HG02973 (cell line): ENCODE measurements around the gene KANSL3.
"Not testable (repeated sequence)": the region's sequence is repeated elsewhere in the genome, so short reads cannot be mapped to it uniquely, and the experiment has no call there.

Experiments
- ATAC-seq: cut with Tn5 transposase; IDR thresholded peaks from one replicate; pipeline ENCODE4 v1.9.1; 2021; ENCODE audit warnings: moderate library complexity; ENCODE audit not compliant: unreplicated experiment

The KANSL3 gene

DNA sequence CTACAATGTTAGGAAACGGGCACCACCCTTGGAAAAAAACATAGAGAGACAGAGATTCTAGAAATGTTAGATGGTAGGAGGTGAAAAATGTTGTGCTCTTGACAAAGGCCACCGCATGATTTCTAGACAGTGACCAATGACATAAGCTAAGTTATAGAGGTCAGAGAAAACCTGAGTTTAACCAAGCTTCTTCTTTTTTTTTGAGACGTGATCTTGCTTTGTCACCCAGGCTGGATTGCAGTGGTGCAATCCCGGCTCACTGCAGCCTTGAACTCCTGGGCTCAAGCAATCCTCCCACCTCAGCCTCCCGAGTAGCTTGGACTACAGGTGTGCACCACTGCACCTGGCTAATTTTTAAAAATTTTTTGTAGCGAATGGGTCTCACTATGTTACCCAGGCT is 17.4 kb upstream of the KANSL3 start:
- no peak for ATAC-seq

DNA sequence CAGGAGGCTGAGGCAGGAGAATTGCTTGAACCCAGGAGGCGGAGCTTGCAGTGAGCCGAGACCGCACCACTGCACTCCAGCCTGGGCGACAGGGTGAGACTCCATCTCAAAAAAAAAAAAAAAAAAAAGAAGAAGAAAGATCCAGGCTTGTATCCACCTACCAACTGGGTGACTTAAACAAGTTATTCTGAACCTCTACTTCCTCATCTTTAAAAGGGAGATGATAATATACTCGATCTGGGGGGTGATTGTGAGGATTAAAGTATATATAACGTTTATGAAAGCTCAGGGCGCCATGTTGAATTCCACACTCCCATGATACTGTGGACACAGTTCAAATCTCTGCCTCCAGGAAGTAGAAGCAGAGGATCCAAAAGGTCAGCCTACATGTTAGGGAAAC is 16.7 kb upstream of the KANSL3 start:
- ATAC-seq, result not testable (repeated sequence)

DNA sequence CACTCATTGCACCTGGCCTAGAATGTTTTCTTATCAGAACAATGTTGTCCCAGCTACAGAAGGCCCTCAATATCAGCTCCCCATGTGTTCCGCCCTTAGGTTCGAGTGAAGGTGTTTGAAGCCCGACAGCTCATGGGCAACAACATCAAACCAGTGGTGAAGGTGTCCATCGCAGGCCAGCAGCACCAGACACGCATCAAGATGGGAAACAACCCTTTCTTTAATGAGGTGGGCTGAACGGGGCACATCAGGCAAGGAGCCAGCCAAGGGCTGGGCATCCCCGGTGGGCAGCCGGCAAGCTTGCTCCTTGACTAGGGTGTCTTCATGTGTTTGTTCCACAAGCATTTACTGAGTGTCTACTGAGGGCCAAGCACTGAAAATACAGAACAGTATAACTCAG is 13.7 kb upstream of the KANSL3 start:
- no peak for ATAC-seq

DNA sequence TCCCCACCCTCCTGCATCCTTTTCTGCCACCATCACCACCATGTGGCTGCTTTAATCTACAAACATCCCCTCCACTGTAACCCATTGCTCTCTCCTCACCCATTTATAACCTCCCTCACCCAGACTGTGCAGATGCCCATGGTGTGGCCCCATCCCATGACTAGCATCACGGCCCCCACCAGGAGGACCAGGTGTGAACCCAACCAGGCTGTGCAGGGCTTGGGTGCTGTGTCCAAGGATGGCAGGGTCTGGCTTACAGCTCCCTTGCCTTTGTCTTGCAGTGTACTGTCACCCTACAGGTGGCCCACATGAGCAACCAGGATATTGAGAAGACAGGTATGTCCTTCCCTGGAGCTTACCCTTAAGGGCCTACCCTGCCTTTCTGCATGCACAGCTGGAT is 11.2 kb upstream of the KANSL3 start:
- ATAC-seq, result no peak

DNA sequence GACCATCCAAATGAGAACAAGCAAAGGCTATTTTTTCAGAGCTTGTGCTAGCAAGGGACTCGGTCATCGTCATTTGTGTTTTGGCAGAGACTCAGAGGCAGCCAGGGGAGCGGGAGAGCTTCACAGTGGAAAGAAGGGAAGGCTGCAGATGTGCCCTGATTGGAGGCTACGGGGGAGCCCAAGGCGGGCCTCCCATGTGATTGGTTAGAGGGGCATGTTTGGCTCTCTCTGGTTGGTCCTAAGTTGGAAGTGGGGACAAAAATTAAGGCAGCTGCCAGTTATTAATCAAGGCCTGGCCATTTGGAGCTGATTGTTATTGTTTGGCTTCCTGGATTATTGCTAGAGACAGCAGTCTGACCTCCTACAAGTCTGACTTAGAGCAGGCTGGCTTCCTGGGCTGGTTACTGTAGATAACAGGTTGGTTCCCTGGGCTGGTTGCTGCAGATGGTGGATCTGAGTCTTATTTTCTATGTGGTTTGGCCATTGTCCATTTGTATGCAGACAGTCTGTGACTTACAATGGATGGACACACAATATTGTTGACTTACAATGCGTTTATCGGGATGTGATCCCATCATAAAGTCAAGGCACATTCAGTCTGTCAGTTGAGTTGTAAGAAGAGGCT is 10.3 kb upstream of the KANSL3 start:
- no peak for ATAC-seq

- no peak for ATAC-seq
These were observed 9.6 kb upstream of the KANSL3 start for GRCh38 chr2:96647681-96648080.

DNA sequence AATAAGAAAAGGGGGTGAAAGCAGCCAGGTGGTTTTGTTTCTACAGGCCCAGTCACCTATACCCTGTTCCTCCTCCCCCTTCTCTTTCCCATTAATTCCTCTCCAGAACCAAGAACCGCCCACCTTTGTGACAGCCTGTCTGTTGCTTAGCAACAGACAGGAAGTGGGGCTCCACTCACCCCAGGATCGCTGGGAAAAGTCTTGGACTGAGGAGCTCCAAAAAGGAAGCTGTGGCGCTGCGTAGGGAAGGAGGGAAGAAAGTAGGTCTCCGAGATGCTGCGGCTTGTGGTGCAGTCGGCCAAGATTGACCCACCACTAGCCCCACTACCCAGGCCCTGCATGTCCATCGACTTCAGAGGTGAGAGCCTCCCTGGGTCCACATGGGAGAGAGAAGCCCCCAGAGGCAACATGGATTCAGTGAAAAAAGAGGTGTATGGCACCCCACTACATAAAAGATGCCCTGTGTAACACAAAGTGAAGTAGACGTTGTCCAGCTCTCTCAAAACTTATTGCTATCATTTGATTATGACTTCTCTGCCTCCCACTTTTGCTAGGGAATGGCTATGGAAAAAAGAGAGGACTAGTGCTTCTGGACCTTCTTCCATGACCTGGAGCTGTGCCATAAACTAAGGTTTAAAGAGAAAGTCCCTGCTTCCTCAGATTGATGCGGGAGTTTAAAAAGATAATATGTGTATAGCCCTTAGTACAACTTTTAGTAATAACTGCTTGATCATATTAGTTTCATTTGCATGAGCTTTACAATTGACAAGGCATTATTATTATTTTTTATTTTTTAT is 4.7 kb upstream of the KANSL3 start, which contains the start of gene FER1L5:
FER1L5 (plus strand) TSS at position 201 of the 797 bp plus-strand sequence; CDS start at position 274, 73 bp downstream.
- ATAC-seq, result no peak

DNA sequence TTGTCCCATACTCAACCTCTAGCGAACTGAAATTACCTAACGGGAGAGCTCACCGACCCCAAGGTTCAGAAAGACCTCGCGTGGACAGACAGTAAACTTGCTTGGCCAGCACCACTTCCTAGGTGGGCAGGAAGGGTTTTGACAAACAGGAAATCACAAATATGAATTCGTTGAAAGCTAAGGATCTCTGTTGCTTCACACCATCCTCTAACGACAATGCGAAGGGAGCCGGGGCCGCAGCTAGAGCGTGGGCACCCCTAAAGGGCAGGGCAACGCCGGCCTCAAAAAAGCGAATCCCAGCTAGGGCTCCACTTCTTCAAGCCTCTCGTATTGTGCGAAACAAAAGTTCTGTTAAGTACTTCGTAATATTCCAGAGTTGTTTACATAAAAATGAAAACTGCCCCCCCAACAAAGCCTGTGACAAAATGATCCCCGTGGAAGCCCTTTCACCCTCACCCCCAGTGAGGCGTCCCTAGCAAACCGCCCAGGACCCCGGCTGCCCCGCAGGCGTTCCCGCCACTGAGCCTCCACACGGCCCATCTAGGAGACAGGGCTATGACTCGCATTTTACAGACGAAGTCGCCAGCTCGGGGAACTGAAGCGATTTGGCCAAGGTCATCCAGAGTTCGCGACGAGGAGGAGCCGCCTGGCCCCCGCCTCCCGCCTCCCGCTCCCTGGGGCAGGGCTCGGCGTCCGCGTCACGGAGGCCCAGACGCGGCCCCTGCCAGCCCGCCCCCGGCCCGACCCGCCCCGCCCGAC is 548 bp downstream of the KANSL3 start:
- ATAC-seq, result peak; percentile 59

GRCh38 chr2:96636551-96637171 is 1.5 kb downstream of the KANSL3 start:
- no peak for ATAC-seq

DNA sequence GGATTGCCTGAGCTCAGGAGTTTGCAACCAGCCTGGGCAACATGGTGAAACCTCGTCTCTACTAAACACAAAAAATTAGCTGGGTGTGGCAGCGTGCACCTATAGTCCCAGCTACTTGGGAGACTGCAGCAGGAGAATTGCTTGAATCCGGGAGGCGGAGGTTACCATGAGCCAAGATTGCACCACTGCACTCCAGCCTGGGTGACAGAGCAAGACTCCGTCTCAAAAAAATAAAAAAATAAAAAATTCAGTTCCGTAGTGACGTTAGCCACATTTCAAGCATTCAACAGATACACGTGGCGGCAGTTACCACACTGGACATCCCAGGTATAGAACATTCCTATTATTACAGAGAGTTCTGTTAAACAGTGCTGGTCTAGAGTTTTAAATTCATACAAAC is 4.5 kb downstream of the KANSL3 start:
- no peak for ATAC-seq

- no peak for ATAC-seq
These were observed 6.2 kb downstream of the KANSL3 start for GRCh38 chr2:96631804-96632435.

- no peak for ATAC-seq
These were observed 11.6 kb downstream of the KANSL3 start for GRCh38 chr2:96626553-96626942.

DNA sequence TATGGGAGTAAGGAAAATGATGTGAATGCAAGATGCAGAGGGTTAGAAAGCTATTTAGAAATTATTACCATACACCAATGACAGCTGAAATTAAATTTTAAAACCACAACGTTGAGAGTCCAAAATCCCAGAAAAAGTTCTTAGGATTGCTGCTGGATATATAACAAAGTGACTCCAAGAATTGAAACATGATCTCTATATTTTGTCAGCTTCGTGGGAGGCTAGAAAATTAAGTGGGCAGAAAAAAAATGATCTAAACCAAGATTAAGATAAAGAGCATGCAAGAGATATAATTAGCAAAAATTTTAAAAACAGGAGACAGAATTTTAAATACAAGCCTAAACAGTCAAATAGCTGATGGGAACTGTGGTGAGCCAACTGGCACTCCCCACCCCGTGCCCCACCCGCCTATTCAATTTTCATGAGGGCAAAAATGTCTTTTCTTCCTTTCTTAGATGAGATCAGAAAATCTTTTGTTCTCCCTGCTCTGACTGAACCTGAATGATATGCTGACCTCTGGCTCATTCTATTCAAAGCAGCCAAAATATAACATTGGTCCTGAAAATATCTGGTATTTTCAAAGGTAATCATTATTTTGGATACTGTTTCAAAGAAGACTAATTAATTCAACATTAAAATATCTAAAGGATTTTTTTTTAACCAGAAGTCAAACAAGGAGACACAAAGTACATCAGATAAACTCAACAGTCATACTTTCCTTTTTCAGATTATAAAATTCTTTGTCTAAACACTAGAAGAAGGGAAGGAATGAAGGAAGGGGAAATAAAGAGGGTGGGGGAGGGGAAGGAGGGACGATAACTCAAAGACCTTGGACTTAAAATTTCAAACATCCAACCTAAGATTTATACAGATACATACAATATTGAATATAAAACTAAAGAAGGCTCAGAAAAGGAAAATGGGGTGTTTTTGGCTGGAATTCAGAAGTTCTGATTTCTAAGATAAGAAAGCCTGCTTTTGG is 12.2 kb downstream of the KANSL3 start:
- no peak for ATAC-seq

DNA sequence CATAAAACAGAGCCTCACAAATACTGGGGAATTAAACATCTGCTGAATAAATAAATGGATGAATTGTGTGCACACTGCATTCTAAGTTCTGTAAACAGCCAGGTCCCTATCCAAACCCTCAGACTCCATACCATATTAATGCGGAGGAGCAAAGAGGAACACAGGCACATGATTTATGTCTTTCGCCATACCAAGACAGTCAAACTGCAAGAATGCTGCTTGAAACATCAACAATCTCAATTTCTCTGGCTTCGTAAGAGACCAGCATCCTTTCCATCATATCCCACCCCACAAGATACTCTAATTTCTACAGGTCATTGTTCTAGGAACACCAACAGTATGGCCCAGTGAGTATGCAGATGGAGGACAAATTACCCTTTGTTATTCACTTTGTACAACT is 15.0 kb downstream of the KANSL3 start:
- ATAC-seq, result no peak

- ATAC-seq, result no peak
These were observed 15.6 kb downstream of the KANSL3 start for GRCh38 chr2:96622544-96622943.

DNA sequence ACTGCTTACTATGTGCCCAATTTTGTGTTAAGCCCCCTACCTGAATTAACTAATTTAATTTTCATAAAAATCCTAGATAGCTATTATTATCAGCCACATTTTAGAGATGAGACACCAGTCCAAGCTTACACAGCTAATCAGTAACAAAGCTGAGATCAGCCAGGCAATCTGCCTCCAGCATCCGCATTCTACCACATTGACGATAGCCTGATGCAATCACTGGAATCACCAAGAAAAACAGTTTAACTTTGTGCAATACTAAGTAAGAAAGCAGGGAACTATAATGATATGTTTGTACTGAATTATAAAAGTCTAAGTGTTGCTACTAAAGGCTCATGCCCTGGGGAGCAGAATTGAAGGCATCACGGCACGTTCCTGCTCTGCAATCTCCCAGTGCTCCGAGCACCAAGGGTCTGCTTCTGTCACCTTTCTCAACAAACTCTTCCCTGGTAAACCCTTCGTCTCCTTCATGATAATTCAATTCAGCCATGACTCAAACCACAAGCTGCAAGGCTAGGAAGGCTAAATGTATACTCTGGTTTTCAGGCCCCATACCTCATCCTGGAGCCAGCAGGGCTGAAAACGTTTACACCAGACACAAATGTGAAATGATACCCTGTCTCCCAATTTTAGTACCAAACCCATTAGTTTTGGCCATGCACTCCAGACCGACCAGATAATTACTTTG is 19.4 kb downstream of the KANSL3 start:
- no peak for ATAC-seq

DNA sequence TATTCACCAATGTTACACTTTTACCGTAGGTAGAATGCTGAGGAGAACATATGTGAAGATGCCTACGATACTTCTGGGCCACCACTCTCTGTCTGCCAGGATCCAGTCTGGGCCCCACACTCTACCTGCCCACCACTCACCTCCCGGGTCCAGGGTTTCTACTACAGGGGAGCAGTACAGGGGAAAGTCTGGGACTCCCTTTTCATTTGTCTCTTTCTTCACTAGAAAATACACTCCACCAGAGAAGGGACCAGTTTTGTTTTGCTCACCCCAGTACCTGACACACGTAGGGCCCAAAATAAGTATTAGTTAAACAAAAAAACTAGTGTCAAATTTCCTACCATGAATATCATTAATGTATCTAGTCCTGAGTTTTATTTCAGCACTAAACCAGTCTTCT is 21.1 kb downstream of the KANSL3 start:
- no peak for ATAC-seq

DNA sequence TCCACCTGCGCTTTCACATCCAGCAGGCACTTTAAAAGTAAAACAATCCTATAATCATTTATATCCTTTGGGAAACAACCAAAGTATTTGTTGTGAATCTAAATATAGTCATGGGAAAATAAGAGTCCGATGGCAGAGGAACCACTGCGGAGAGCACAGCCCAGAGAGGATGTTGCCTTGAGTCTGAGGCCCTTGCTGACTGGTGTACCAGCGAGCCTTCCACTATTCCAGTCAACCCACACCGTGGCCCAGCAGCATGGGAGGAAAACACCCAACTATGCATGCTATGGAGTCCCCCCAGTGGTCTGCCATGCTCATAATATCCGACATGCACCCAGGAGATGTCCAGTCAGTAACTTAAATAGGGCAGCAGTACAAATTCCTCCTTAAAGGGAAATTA is 21.6 kb downstream of the KANSL3 start:
- ATAC-seq, result no peak

- ATAC-seq, result no peak
These were observed 22.0 kb downstream of the KANSL3 start for GRCh38 chr2:96616128-96616527.
